ENCODE measurements around the gene WNT9A. TPM values are rescaled to one million over a fixed set of nuclear protein-coding genes. Genes with fewer than 3 reads are reported as not detected.

WNT9A gene
- polyA plus RNA-seq, 1 donor from 2014 or later = 0.57 TPM

DNA sequence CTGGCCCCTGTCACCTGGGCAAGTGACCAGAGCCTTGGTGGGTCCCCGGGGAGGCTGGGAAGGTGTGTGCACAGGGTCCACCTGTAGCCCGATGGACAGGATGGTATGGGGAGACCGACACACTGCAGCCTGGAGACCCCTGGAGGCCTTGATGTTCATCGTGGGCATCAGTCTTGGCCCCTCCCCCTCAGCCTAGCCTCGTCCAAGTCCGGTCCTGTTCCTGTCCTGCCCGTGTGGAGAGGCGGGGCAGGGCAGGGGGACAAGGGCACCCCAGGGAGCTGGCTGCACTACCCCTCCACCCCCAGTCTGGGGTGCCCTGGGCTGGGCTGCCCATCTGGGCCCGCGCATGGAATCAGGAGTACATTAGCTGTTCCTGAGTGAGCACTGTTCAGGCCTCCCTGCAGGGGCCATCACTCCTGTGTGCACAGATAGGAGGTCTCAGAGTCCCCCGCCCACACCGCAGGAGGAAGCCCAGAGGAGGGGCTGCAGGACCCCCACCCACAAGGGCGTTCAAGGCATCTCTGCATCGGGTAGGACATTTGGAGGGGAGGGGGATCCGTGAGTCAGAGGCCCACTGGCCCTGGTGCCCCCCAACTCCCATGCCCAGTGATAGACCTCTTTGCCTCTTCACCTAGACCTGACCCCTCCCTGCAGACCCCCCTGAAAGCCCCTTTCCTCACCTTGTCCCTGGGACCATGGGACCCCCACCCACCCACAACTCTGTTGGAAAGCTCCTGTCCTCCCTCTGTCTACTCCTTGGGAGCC, 63.2 kb downstream of the WNT9A start:
- H3K9ac ChIP-seq (ENCODE audit: low read length) = no peak overlapping the region
- H3K36me3 ChIP-seq (ENCODE audit: insufficient read depth, low read length) = no peaks in the 10 kb centered on the region

GRCh38 chr1:227883641-227884301, 64.0 kb downstream of the WNT9A start:
- Histone ChIP-seq H3K9me3 (ENCODE audit: low read length) (no peaks in the 10 kb centered on the region), H3K27ac (ENCODE audit: low read length) (no peak overlapping the region), H3K79me2 (replicated peaks; ENCODE audit: insufficient read depth, low read length) (no peaks in the 10 kb centered on the region), H3K9me2 (ENCODE audit: insufficient read depth, low read length) (no peaks in the 10 kb centered on the region), H3K4me3 (ENCODE audit: low read length) (no peak overlapping the region), H3K4me2 (ENCODE audit: low read length) (no peak overlapping the region), H3K27me3 (ENCODE audit: insufficient read depth, low read depth, low read length) (no peaks in the 10 kb centered on the region), H3K36me3 (ENCODE audit: insufficient read depth, low read length) (no peaks in the 10 kb centered on the region), H3F3A (ENCODE audit: insufficient read depth, low read length, poor library complexity, severe bottlenecking) (no peaks in the 10 kb centered on the region), H3K9ac (ENCODE audit: low read length) (no peak overlapping the region), H4K20me1 (ENCODE audit: insufficient read depth) (no peaks in the 10 kb centered on the region), H2AFZ (ENCODE audit: low read depth, low read length) (no peak overlapping the region)
- TF ChIP-seq TAF1 (IDR thresholded peaks at IDR 0.05; ENCODE audit: low read depth) = no peak
- TF ChIP-seq MXI1 (conservative IDR thresholded peaks at IDR 0.05; ENCODE audit: poor library complexity, severe bottlenecking) = no peak
- no peak for TF ChIP-seq SMC3 (conservative IDR thresholded peaks at IDR 0.05; ENCODE audit: poor library complexity)
- no peak for TF ChIP-seq POLR2AphosphoS5 (IDR thresholded peaks at IDR 0.05)
- TF ChIP-seq, protein P1, sequence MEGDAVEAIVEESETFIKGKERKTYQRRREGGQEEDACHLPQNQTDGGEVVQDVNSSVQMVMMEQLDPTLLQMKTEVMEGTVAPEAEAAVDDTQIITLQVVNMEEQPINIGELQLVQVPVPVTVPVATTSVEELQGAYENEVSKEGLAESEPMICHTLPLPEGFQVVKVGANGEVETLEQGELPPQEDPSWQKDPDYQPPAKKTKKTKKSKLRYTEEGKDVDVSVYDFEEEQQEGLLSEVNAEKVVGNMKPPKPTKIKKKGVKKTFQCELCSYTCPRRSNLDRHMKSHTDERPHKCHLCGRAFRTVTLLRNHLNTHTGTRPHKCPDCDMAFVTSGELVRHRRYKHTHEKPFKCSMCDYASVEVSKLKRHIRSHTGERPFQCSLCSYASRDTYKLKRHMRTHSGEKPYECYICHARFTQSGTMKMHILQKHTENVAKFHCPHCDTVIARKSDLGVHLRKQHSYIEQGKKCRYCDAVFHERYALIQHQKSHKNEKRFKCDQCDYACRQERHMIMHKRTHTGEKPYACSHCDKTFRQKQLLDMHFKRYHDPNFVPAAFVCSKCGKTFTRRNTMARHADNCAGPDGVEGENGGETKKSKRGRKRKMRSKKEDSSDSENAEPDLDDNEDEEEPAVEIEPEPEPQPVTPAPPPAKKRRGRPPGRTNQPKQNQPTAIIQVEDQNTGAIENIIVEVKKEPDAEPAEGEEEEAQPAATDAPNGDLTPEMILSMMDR (IDR thresholded peaks at IDR 0.05; ENCODE audit: poor library complexity, severe bottlenecking) = no peak
- no peak for TF ChIP-seq EZH2 (IDR thresholded peaks at IDR 0.05; ENCODE audit: borderline replicate concordance, insufficient read depth, low read length, poor library complexity, severe bottlenecking)
- no peak for TF ChIP-seq EP300 (conservative IDR thresholded peaks at IDR 0.05; ENCODE audit: poor library complexity, severe bottlenecking)

More for the DNA sequence above, 63.2 kb downstream of the WNT9A start:
- no peak overlapping the region for H3K4me3 ChIP-seq (ENCODE audit: low read length)
- TF ChIP-seq SMC3 (conservative IDR thresholded peaks at IDR 0.05; ENCODE audit: poor library complexity) (no peak), POLR2AphosphoS5 (IDR thresholded peaks at IDR 0.05) (no peak), REST (IDR thresholded peaks at IDR 0.05; ENCODE audit: borderline replicate concordance) (no peak), MXI1 (conservative IDR thresholded peaks at IDR 0.05; ENCODE audit: poor library complexity, severe bottlenecking) (no peak), RAD21 (conservative IDR thresholded peaks at IDR 0.05) (no peak), EP300 (conservative IDR thresholded peaks at IDR 0.05; ENCODE audit: poor library complexity, severe bottlenecking) (no peak), EZH2 (IDR thresholded peaks at IDR 0.05; ENCODE audit: borderline replicate concordance, insufficient read depth, low read length, poor library complexity, severe bottlenecking) (no peak), TAF1 (IDR thresholded peaks at IDR 0.05; ENCODE audit: low read depth) (no peak)
- TF ChIP-seq, protein P1 (IDR thresholded peaks at IDR 0.05; ENCODE audit: poor library complexity, severe bottlenecking) = no peak
- no peaks in the 10 kb centered on the region for H3K27me3 ChIP-seq (ENCODE audit: insufficient read depth, low read depth, low read length)
- H3K9me2 ChIP-seq (ENCODE audit: insufficient read depth, low read length) = no peaks in the 10 kb centered on the region
- H3K9me3 ChIP-seq (ENCODE audit: low read length) = no peaks in the 10 kb centered on the region
- no peak overlapping the region for H3K27ac ChIP-seq (ENCODE audit: low read length)
- H3K79me2 ChIP-seq (replicated peaks; ENCODE audit: insufficient read depth, low read length) = no peaks in the 10 kb centered on the region
- H4K20me1 ChIP-seq (ENCODE audit: insufficient read depth) = no peaks in the 10 kb centered on the region
- no peak overlapping the region for H3K4me2 ChIP-seq (ENCODE audit: low read length)
- no peaks in the 10 kb centered on the region for H3F3A ChIP-seq (ENCODE audit: insufficient read depth, low read length, poor library complexity, severe bottlenecking)
- no peak overlapping the region for H2AFZ ChIP-seq (ENCODE audit: low read depth, low read length)

Data from neural cell (in vitro differentiated cells).